ENCODE measurements around the gene CD55. TPM values are rescaled to one million over a fixed set of nuclear protein-coding genes. Genes with fewer than 3 reads are reported as not detected.

Gene CD55
- total RNA-seq, 2 experiments from 2014 or later = 56.8 to 92.7 TPM

DNA sequence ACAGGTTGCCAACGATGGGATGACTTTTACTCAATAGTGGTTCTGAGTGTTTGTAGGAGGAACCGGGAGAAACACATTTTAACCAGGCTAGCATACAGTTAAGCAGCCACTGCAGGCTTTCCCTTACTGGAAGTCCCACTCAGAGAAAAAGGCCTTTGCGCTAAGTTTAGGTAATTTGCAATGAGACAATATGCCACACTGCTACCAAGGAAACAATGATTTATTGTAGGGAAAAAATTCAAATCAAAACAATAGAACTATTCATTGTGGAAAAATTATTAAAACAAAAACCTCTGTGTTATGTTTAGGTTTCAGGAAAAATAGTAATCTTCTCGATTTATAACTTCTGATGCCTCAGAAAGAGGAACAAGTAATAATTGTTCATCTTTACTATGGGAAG lies 81.3 kb downstream of the CD55 start:
- no peak for ATAC-seq
- Mint-ChIP-seq H3K36me3 (ENCODE audit: low read depth) (no peaks in the 10 kb centered on the region), H3K4me1 (peaks cover 16% of the 10 kb centered on the region), H3K4me3 (no peak overlapping the region), H3K27ac (no peak overlapping the region), H3K27me3 (no peaks in the 10 kb centered on the region), H3K9me3 (ENCODE audit: low read depth) (peaks cover 2% of the 10 kb centered on the region)
- ChIA-PET CTCF (interaction anchor here (0.6 to 1.9 kb wide), 4 partner anchors 10 to 373 kb away, joined by 3 to 8 read pairs (median 3); no protein-coding TSS in a partner anchor), POLR2A (no interaction called here)
- intact Hi-C loops (cut with DNase I, micrococcal nuclease) = loop anchor here in 1 of 2 experiments (10.0 kb wide), 1 partner anchor 348 kb away; the partner anchor contains the start of genes PFKFB2 and YOD1
- no peak for DNase-seq

DNA sequence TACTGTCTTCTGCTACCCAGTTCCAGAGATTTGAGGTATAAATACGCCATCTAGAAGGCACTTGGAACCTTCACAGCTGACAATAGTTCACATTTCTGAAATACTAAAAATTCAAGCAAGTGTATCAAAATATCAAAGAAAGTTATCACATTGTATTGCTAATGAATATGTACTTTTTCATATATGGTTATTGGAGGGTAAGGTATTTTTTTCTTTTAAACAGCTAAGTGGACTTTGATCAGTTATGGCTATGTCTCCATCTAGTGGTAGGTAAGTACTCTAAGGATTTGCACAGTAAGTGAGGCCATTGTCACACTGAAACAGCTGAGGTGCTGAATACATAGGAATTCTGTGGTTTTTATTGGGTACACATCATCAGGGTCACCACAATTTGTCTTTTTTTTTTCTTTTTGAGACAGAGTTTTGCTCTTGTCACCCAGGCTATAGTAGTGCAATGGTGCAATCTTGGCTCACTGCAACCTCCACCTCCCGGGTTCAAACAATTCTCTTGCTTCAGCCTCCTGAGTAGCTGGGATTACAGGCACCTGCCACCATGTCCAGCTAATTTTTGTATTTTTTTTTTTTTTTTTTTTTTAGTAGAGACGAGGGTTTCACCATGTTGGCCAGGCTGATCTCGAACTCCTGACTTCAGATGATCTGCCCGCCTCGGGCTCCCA lies 83.5 kb downstream of the CD55 start:
- Mint-ChIP-seq H3K36me3 (ENCODE audit: low read depth) (no peaks in the 10 kb centered on the region), H3K4me1 (peaks cover 25% of the 10 kb centered on the region), H3K4me3 (no peak overlapping the region), H3K27ac (no peak overlapping the region), H3K9me3 (ENCODE audit: low read depth) (peaks cover 2% of the 10 kb centered on the region), H3K27me3 (no peaks in the 10 kb centered on the region)
- intact Hi-C loops (cut with DNase I, micrococcal nuclease) = loop anchor here (1.0 to 10.0 kb wide), 9 partner anchors 15 to 355 kb away; partner anchors contain the start of genes CD55 (in 2 of the 2), PFKFB2 (in 1 of the 2) and YOD1 (in 1 of the 2)
- POLR2A ChIA-PET = interaction anchor here (0.7 to 0.8 kb wide), 2 partner anchors 83 to 97 kb away, joined by 5 read pairs; partner anchors contain the start of gene CD55
- CTCF ChIA-PET = interaction anchor here (0.5 to 4.0 kb wide), 34 partner anchors 8 to 423 kb away, joined by 3 to 36 read pairs (median 4); partner anchors contain the start of gene CD55
- peak; percentile 78 for ATAC-seq
- DNase-seq = no peak

DNA sequence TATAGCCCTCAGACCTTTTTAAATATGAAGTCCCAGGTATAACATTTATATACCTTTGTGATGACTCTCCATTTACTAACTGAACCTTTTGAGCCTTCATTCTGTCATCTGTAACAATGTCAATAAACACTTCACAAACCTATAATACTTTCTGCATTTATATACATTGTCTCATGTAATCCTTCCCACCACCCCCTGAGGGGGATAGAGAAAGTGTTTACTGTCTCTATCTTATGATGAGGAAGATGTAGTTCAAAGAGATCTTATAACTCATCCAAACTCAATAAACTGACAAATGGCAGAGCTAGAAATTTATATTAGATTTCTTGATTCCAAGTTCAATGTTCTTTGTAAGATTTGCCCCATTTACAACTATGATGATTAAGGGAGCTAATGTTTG lies 84.3 kb downstream of the CD55 start:
- intact Hi-C loops (cut with DNase I, micrococcal nuclease) = loop anchor here (1.0 to 10.0 kb wide), 9 partner anchors 16 to 356 kb away; partner anchors contain the start of genes CD55 (in 2 of the 2), PFKFB2 (in 1 of the 2) and YOD1 (in 1 of the 2)
- Mint-ChIP-seq H3K27ac (no peak overlapping the region), H3K27me3 (no peaks in the 10 kb centered on the region), H3K36me3 (ENCODE audit: low read depth) (no peaks in the 10 kb centered on the region), H3K9me3 (ENCODE audit: low read depth) (peaks cover 3% of the 10 kb centered on the region), H3K4me1 (peaks cover 25% of the 10 kb centered on the region), H3K4me3 (no peak overlapping the region)
- no peak for DNase-seq
- CTCF ChIA-PET = interaction anchor here (0.6 to 4.0 kb wide), 15 partner anchors 8 to 747 kb away, joined by 3 to 36 read pairs (median 4); partner anchors contain the start of gene CD55
- POLR2A ChIA-PET = interaction anchor here (0.7 kb wide), 1 partner anchor 96 kb away, joined by 5 read pairs; no protein-coding TSS in a partner anchor
- no peak for ATAC-seq

DNA sequence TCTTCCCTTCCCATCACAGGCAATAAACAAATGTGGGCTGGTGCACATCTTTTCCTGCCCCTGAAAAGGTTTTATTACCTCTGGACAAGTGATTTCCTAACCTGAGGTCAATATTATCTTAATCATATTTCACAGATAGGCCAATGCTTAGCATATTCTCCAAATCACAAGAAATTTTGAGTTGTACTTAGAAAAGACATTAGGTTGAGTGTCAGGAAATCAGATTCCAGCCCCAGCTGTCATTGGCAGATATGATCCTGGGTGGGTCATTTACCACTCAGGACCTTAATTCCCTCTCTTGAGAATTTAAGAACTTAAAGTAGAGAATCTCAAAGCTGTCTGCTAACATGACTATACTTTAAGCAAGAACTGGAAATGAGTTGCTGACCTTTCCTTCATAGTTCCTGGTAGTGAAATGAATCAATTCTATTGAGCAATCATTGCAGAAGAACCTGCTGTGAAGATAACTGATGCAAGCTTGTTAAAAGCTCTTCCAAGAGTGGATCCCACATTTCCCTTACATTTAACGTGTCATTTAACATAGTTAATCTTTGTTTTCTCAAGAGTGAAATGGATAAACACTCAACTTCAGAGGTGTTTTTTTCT lies 86.3 kb downstream of the CD55 start:
- POLR2A ChIA-PET = interaction anchor here (0.9 kb wide), 1 partner anchor 41 kb away, joined by 3 read pairs; no protein-coding TSS in a partner anchor
- H3K27me3 Mint-ChIP-seq = no peaks in the 10 kb centered on the region
- H3K9me3 Mint-ChIP-seq (ENCODE audit: low read depth) = peaks cover 4% of the 10 kb centered on the region
- CTCF ChIA-PET = interaction anchor here (0.7 to 1.2 kb wide), 7 partner anchors 45 to 361 kb away, joined by 3 to 5 read pairs (median 4); partner anchors contain the start of gene CD55
- H3K4me1 Mint-ChIP-seq = peaks cover 36% of the 10 kb centered on the region
- intact Hi-C loops (cut with DNase I, micrococcal nuclease) = loop anchor here (1.0 to 10.0 kb wide), 5 partner anchors 44 to 353 kb away; partner anchors contain the start of genes PFKFB2 (in 1 of the 2) and YOD1 (in 1 of the 2)
- no peaks in the 10 kb centered on the region for H3K36me3 Mint-ChIP-seq (ENCODE audit: low read depth)
- no peak for DNase-seq
- H3K4me3 Mint-ChIP-seq = no peak overlapping the region
- H3K27ac Mint-ChIP-seq = peak overlapping the region; percentile 2
- peak; percentile 48 for ATAC-seq

Other genes starting within 250 kb of the CD55 start
- gene C4BPB, start 232.8 kb upstream of the CD55 start, total RNA-seq = 1 to 10 TPM; 1.3 to 1.4 TPM
- not detected for gene C4BPA, start 217.4 kb upstream of the CD55 start, total RNA-seq
- gene CR2, start 132.7 kb downstream of the CD55 start, total RNA-seq = under 1 TPM; 0.28 to 0.39 TPM
- under 1 TPM; 0.02 to 0.05 TPM for gene CR1, start 174.5 kb downstream of the CD55 start, total RNA-seq